Activated T-cell treated with anti-CD3 and anti-CD28 coated beads for 24 hours (primary cell): ENCODE data around the gene SEM1.
A peak's percentile ranks its signal among the peaks of the same experiment; 100 is the strongest.
"Not testable (repeated sequence)": the region's sequence is repeated elsewhere in the genome, so short reads cannot be mapped to it uniquely, and the experiment has no call there.

ENCODE experiments used
- DNase-seq: peaks from one replicate; pipeline ENCODE4 v3.0.0-alpha.2; 2020; ENCODE audit warnings: low read depth

SEM1 gene

DNA sequence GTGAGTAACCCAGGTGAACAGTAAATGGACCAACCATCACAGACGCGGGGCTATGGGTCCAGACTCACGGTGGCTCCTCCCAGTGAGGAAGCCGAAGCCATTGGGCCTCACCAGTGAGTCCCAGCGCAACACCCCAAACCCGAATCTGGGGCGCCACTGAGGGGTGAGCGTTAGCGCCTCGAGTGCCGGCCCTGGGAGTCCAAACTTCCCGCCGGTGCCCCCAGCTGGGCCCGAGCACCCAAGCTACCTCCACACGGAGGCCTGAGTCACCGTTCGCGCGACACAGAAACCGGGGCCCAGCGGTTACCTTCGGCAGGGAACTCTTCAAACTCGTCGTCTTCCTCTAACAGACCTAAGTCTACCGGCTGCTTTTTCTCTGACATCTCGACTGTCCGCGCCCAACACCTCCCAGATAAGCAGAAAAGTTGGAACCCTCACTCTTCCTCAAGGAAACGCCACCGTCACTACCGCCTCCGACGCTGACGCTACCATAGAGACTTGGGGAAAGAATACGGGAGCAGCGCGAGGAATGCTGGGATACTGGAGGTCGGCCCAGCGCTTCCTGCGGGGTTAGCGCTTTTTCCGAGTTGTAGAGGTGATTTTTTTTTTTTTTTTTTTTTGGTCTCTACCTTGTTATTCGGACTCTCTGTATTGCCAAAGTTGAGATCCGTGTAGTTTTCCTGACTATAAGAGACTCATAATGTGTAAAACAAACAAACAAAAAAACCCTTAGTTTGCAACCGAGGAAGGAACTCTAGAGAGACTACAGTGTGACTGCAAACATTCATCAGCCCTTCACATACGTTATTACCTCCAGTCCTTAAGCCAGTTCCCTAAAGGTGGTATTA is at the start of gene SEM1:
Gene SEM1 (minus strand): TSS at position 466 of the 848 bp plus-strand sequence. CDS start 83 bp downstream, at position 383.
- DNase-seq: peak; percentile 58

DNA sequence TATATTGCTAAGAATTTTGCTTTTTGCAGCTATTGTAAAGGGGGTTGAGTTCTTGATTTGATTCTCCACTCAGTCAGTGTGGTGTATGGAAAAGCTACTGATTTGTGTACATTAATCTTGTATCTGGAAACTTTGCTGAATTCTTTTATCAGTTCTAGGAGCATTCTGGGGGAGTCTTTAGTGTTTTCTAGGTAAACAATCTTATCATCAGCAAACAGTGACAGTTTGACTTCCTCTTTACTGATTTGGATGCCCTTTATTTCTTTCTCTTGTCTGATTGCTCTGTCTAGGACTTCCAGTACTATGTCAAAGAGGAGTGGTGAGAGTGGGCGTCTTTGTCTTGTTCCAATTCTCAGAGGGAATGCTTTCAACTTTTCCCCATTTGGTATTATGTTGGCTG is 48.2 kb upstream of the SEM1 start:
- not testable (repeated sequence) for DNase-seq

DNA sequence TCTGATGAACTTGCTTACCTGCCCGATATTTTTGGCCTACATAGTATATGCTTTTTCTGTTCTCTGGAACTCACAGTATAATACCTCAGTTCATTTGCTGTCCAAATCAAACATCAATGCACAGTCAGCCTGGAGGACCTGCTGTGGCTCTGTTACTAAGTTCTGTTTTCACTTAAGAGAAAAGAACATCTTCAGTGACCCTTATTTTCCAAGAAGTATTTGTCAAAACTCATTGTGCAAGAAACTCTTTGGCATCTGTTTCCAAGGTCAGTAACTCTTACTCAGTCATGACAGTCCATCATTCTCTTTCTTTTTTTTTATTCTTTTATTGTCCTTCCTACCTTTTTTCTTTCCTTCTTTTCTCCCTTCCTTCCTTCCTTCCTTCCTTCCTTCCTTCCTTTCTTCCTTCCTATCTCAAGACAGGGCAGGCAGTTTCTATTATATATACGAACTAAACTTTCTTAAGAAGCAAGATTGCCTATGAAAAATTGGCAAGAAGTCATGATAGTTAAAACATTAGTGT is 37.8 kb upstream of the SEM1 start:
- DNase-seq: no peak

DNA sequence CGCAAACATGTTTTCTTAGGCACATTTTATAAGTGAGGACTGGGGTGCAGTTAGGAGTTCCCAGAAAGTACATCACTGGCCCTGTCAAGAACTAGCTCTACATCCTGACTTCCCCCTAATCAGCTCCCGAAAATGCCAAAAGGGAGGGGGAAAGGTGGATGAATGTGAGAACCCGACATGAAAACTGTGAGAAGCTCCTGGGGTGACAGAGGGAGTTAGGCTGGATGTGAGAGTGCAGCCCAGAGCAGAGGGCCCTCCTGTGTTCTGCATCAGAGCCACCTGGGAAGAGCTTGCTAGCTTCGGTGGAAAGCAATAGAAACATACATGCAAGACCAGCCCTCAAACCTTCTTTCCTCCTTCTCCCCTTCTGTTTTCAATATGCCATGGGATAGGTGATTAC is 30.5 kb upstream of the SEM1 start:
- DNase-seq: no peak

DNA sequence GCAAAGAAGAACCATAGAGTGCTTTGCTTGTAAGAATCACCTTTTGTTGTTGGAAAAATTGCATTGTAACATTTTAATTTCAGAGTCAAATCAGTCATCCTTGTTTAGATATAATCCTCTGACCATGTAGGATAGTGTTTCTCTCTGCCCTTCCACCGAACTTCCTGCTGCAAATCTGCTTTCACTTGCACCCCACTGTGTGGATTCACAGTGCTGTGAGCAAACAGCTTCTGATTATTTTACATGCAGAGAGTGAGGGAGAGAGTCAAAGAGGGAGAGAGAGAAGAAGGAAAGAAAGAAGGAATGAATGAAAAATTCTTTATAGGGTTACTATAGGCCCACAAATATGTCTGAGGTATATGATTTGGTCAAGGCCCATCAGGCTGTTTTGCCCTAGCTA is 30.0 kb upstream of the SEM1 start:
- DNase-seq: no peak

DNA sequence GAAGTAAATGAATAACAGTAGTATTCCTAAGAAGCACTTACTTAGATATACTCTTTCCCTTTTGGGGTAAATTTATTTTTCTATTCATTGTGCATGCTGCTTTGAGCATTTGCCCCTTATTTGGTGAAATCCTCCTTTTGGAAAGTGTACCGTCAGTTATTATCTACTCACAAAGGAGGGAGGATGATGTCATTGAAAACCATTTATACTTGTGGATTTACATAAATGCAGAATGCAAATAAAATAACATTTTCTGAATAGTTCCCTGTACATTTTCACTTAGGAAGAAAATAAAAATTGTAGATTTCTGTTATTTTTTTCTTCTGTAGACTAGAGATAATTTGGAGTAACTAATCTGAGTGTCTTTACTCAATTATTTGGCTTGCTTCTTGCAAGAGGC is 29.5 kb upstream of the SEM1 start:
- no peak for DNase-seq

DNA sequence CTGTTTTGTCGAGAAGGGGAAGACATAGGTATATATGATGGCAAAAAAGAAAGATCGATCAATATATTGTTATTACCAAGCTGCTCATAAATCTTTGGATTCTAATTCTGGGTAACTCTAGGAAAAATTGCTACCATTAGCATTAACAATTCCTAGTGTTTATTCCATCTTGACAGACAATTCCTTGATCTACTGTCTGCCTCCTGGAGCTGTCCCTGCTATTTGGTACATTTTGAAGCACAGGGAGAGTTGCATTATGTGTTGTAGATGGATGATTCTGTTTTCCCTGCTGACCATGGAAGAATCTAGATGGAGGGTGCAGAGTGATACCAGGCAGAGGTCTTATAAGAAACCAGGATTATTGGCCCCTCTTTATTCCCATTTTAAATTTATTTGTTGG is 29.1 kb upstream of the SEM1 start:
- no peak for DNase-seq

DNA sequence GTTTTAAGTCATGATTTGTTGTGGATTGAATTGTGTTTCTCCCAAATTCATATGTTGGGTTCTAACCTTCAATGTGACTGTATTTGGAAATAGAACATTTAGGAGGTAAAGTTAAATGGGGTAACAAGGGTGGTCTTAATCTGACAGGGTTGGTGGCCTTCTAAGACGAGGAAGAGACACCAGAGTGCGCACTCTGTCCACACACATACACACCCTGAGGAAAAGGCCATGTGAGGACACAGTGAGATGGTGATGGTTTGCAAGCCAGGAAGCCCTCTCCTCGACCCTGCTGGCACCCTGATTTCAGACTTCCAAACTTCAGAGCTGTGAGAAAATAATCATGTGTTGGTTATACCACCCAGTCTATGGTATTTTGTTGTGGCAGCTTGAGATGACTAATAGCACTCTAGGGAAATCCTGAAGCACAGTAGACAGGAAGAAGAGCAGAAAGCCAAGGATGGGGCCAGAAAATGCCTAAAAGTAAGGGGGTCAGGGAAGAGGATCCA is 28.0 kb upstream of the SEM1 start:
- no peak for DNase-seq

DNA sequence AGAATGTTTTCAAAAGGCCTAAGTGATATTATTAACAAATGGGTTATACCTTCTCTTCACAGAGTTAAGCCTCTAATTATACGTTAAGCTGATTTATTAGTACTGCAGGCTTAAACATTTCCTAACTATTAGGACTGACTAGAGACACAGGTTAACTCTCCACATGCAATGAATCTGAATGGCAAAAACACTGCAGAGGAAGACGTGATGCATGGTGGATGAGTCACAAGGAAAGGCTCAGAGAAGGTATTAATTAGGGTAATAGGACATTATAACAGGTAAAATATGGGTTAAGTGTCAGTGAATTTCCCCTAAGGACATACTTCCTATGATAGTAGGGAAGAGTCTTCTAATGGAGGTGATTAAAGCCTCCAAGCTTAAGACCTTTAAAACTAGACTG is 24.7 kb upstream of the SEM1 start:
- no peak for DNase-seq

DNA sequence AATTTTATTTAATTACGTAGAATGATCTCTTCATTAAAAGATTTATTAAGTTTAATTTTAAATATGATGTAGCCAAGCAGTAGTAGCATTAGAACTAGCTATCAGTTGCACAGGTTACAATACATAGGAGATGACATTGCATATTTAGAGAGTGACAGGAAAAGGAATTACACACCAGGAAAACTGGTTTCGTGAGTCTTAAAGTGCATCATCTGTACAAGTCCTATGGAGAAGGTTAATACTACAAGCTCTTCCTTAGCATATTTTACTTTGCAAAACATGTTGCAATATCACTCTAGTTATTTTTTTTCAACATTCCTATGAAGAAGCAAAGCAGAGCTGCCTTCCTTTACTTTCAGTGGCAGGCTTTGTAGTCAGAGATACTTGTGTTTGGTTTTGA is 20.2 kb upstream of the SEM1 start:
- DNase-seq: no peak

DNA sequence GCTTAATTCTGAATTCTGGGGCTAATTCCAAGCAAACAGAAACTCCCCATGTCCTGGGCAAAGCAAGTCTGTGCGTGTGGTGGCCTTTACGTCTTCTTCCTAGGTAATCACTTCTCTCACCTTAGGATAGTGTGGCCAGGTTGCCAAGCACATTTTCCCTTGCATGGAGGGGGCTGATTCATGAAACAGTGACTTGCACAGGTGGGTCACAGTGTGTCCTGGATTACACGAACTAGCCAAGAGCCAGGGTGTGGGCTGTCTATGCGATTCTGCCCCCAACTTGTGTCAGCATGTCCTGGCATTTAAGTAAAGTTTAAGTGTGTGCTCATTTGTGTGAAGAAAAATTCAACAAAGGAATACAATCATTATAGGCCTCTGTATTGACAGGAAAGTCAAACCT is 18.5 kb upstream of the SEM1 start:
- no peak for DNase-seq

DNA sequence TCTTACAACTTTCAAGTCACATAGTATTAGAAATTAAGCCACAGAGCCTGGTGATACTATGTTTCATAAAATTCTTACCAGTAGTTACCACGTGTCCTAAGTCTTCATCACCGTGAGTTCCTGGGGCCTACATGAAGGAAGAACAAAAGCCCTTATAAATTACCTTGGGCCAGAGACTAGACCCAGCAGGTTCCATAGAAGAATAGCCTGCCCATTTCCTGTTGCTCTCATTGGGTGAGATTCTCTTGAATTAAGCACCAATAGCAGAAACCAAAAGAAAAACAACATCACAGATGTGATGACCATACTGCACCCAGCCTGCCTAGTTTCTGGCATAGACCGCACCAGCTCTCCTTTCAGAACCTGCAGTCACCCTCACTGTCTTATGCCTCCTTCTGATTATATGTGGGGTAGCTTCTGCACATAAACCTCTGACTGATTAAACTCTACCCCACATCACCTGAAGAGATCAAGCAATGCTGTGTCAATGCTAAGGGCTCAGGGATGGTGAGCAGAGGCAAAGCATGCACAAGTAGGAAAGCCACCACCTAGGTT is 18.0 kb upstream of the SEM1 start:
- no peak for DNase-seq

DNA sequence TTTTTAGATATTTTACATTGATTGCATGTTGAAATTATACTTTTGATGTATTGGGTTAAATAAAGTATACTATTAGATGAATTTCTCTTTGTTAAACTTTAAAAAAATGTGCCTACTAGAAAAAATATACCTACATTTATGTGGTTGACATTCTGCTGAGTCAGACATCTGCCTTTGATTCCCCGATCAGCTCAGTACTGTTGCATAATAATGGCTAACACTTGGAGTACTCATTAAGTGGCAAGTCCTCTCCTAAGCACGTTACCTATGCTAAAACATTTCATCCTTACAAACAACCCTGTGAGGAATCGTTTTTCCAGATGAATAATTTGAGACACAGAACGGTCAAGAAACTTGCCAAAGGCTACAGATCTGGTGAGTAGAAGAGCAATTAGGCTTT is 14.0 kb upstream of the SEM1 start:
- DNase-seq: no peak

DNA sequence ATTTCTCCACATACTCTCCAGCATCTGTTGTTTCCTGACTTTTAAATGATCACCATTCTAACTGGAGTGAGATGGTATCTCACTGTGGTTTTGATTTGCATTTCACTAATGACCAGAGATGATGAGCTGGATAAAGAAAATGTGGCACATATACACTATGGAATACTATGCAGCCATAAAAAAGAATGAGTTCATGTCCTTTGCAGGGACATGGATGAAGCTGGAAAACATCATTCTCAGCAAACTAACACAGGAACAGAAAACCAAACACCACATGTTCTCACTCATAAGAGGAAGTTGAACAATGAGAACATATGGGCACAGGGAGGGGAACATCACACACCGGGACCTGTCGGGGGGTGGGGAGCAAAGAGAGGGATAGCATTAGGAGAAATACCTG is 13.3 kb upstream of the SEM1 start:
- not testable (repeated sequence) for DNase-seq

DNA sequence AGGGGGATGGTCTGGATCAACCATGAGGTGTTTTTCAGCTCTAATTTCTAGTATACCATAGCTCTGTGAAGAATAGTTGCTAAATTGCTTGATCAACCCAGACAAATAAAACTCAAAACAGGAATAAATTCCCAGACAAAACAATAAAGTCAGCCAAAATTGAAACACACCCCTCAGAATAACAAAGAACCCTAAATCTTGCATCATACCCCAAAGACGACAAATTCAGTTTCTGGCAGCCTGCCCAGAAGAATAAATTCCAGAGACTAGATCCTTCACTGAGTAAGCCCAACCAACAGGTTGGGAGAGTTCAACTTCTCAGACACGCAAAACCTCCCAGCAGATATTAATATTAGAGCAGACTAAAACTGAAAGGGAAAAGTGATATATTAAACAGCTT is 11.2 kb upstream of the SEM1 start:
- DNase-seq: no peak

DNA sequence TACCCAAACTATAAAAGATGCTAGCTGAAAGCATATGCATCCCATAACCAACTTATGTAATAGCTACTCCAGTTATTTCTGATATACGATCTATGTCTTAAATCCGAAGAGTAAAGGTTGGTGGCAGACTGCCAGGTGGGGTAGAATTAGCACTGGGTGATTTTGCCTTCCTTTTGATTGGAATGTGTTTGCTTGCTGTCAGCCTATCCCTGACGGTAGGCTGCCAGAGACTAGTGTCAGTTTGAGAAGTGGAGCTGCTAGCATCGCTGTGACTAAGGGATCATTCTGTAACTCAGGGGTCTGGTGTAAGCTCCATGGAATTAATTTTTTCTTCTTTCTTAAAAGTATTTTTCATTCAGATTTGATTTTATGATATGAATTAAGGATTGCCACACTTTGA is 9.5 kb upstream of the SEM1 start:
- DNase-seq: no peak

DNA sequence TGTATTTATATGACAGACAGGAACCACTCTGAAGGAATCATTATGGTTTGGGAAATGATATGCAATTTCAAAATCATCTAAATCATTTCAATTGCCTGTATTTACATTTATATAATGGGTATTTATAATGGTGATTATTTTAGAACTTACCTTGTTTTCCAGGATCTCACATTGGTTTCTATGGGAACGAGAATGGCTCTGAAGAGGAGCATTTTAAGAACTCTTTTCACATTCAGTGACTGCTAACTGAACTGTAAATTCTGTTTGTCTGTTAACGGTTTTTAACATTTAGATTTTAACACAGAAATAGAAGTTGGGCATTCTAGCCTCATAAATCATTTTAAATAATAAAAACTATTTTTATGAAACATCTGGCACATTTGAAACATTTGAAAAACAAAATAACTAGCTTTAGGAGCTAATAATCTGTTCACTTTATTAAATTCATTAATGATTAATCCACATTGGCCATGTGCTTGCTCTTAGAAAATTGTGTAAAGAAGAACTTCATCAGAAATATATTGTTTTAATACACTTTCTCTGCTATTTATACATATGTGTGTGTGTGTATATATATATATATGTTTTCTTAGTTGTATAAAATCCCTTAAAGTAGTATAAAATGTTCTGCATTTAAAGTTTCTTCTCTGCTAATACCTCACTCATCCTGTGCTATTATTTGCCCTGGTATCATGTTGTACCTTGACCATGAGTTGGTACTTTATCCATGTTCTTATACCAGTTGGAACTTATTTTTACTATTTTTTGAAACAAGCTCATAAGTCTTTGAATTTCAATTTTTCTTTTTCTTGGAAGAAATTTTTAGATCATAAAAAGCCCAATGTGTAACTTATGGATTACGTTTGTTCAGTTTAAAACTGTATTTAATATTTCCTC is 8.7 kb upstream of the SEM1 start:
- DNase-seq: no peak

DNA sequence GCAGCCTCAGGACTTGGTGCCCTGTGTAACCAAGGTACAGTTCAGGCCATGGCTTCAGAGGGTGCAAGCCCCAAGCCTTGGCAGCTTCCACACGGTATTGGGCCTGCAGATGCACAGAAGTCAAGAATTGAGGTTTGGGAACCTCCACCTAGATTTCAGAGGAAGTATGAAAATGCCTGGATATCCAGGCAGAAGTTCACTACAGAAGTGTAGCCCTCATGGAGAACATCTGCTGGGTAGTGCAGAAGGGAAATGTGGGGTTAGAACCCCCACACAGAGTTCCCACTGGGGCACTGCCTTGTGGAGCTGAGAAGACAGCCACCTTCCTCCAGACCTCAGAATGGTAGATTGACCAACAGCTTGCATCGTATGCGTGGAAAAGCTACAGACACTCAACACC is 3.4 kb upstream of the SEM1 start:
- DNase-seq: no peak

DNA sequence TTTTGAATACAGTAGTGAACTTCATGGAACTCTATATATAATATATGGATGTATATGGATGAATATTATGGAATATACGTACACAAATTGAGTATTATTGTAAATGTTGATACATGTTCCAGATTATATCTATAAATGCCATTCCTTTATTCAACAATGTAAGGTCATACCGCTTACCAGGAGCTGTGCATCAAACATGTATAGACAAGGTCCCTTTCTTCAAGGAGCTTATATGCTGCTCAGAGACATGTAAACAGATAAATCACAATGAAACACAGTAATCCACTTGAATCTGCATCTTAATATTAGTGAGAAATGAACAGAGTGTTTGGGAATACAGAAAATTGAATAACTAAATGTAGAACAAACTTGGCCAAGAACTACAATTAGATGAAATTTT is 898 bp upstream of the SEM1 start:
- no peak for DNase-seq

DNA sequence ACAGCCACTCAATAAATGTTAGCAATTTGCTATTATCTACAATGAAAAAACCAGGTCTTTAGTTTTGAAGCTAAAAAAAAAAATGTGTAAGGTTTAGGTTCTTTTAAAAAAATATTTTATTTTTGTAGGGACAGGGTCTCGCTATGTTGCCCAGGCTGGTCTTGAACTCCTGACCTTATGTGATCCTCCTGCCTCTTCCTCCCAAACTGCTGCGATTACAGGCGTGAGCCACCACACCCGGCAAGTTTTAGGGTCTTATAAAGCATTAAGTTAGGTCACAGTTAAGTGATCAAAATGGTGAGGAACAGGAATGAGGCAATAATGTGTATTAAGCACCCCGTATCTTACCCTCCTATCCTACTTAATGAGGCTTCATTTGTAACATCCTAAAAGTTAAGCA is 774 bp downstream of the SEM1 start:
- DNase-seq: no peak

DNA sequence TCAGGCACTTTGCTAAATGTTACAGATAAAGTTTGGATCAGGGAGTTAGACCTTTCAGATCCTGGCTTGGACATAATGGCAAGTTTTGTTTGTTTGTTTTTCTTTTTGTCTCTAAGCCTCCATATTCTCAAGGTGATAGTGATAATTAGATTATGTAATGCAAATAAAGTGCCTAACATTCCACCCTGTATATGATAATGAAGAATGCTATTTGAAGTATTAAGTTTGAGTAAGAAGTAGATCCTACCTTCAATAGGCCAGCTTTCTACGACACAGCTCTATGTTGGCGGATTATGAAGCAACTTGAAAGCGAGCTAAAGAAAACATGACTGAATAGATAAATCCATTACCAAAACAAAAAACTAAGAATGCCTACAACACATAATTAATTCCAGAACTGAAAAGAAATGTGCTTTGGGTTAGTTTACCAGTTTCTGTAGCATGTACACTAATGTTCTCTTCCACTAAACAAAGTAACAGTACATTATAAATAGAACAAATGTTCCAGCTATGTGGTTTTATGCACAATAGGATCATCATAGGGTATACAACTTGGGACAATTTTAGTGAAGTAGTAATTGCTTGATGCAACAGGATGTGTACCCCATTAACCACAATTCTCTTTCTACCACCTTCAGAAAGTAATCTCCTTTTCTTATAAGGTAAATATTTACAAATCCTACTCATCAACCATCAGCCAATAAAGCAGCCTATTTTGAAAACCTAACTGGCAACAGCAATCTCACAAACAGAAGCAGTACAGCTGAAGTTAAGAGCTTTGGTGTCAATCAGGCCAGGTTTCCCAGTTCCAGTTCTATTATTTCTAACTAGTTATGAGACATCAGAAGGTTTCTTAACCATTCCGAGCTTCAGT is 1.5 kb downstream of the SEM1 start:
- no peak for DNase-seq

DNA sequence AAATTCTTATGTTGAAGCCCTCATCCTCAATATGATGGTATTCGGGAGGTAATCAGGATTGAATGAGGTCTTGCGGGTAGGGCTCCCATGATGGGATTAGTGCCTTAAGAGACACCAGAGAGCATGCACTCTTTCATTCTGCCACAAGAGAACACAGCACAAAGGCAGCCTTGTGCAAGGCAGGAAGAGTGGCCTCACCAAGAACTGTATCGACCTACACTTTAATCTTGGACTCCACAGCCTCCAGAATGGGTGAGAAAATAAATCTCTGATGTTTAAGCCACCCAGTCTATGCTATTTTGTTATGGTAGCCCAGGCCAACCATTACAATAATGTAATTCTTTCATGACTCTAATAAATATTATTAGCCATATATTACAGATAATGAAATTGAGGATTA is 8.4 kb downstream of the SEM1 start:
- DNase-seq: no peak
